ENCODE measurements around the gene SLC35D1.

DNA sequence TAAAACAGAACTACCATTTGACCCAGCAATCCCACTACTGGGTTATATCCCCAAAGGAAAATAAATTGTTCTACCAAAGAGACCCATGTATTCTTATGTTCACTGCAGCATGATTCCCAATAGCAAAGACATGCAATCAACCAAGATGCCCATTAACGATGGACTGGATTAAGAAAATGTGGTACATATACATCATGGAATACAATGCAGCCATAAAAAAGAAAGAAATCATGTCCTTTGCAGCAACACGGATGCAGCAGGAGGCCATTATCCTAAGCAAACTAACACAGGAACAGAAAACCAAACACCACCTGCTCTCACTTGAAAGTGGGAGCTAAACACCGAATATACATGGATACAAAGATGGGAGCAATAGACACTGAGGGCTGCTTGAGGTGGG, 44.2 kb downstream of the SLC35D1 start:
- TF ChIP-seq, protein P1, sequence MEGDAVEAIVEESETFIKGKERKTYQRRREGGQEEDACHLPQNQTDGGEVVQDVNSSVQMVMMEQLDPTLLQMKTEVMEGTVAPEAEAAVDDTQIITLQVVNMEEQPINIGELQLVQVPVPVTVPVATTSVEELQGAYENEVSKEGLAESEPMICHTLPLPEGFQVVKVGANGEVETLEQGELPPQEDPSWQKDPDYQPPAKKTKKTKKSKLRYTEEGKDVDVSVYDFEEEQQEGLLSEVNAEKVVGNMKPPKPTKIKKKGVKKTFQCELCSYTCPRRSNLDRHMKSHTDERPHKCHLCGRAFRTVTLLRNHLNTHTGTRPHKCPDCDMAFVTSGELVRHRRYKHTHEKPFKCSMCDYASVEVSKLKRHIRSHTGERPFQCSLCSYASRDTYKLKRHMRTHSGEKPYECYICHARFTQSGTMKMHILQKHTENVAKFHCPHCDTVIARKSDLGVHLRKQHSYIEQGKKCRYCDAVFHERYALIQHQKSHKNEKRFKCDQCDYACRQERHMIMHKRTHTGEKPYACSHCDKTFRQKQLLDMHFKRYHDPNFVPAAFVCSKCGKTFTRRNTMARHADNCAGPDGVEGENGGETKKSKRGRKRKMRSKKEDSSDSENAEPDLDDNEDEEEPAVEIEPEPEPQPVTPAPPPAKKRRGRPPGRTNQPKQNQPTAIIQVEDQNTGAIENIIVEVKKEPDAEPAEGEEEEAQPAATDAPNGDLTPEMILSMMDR (optimal IDR thresholded peaks at IDR 0.05 in 1 of 3, IDR thresholded peaks at IDR 0.05 in 1 of 3, conservative IDR thresholded peaks at IDR 0.05 in 1 of 3; ENCODE audit: extremely low read depth in 1 of 3, insufficient read depth in 2 of 3, low read length in 3 of 3): no peak
- TF ChIP-seq EZH2 (IDR thresholded peaks at IDR 0.05; ENCODE audit: low read length): no peak

Data from keratinocyte (primary cell).